EL (cell line): ENCODE data around the gene POLD1.

ENCODE experiments used
- DNase-seq: peaks from one replicate; pipeline ENCODE4 v3.0.0-alpha.2; 2016

Gene POLD1

GRCh38 chr19:50392759-50393158 lies 8.6 kb downstream of the POLD1 start:
- no peak for DNase-seq

- DNase-seq, result no peak
These were observed 9.4 kb downstream of the POLD1 start for GRCh38 chr19:50393589-50393988.

- no peak for DNase-seq
These were observed 9.9 kb downstream of the POLD1 start for GRCh38 chr19:50394017-50394416.

- DNase-seq, result no peak
These were observed 14.7 kb downstream of the POLD1 start for GRCh38 chr19:50398675-50399367.

GRCh38 chr19:50399368-50399745 lies 15.2 kb downstream of the POLD1 start:
- no peak for DNase-seq

- DNase-seq, result no peak
These were observed 17.7 kb downstream of the POLD1 start for GRCh38 chr19:50401605-50402450.

GRCh38 chr19:50402544-50403301 lies 18.6 kb downstream of the POLD1 start:
- no peak for DNase-seq

- DNase-seq, result no peak
These were observed 22.1 kb downstream of the POLD1 start for GRCh38 chr19:50406156-50406820.

- no peak for DNase-seq
These were observed 22.7 kb downstream of the POLD1 start for GRCh38 chr19:50406829-50407228.

- DNase-seq, result no peak
These were observed 25.2 kb downstream of the POLD1 start for GRCh38 chr19:50409347-50409746.

GRCh38 chr19:50410109-50410508 lies 26.0 kb downstream of the POLD1 start:
- no peak for DNase-seq

- DNase-seq, result no peak
These were observed 28.3 kb downstream of the POLD1 start for GRCh38 chr19:50412419-50412818.

- no peak for DNase-seq
These were observed 28.9 kb downstream of the POLD1 start for GRCh38 chr19:50413096-50413495.

- DNase-seq, result no peak
These were observed 29.4 kb downstream of the POLD1 start for GRCh38 chr19:50413531-50413930.

- no peak for DNase-seq
These were observed 30.9 kb downstream of the POLD1 start for GRCh38 chr19:50414864-50415660.

GRCh38 chr19:50415661-50416033 lies 31.5 kb downstream of the POLD1 start:
- no peak for DNase-seq

- DNase-seq, result no peak
These were observed 32.2 kb downstream of the POLD1 start for GRCh38 chr19:50416034-50416977.

GRCh38 chr19:50417111-50418081 lies 33.2 kb downstream of the POLD1 start:
- no peak for DNase-seq

- no peak for DNase-seq
These were observed 34.3 kb downstream of the POLD1 start, which contains the start of gene SPIB for GRCh38 chr19:50418176-50419021. Gene SPIB (plus strand): TSS chr19:50418938. CDS start chr19:50418963, 25 bp downstream.
